Brain pericyte (primary cell): Measurements from ENCODE around the gene CD84.
"Not testable (repeated sequence)": the region's sequence is repeated elsewhere in the genome, so short reads cannot be mapped to it uniquely, and the experiment has no call there.

ENCODE experiments used
- DNase-seq: peaks from one replicate; pipeline ENCODE4 v3.0.0-alpha.2; 2012; ENCODE audit warnings: low read depth, low spot score

The CD84 gene

DNA sequence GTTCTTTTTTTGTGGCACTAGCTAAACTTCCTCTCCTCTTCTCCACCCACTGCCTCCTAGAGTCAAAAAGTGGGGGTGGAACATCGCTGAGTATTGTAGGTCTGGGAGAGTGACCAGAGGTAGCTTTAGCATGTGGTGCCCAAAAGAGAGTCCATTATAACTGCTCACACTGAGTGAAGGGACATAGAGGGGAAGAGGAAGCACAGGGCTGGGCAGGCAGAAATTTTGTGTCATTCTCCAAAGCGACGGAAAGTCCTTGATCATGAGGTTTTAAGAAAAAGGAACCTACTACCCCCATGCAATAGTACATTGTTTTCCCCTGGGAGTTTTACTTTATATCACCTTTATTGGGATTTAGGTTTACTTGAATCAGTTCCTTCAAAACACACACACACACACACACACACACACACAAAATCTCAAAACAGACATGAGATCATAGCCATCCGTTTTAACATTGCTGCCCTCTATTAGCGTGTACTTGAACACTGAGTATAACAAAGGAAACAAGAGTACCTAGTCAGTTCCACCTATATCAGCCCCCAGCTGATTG lies 4.1 kb downstream of the CD84 start:
- DNase-seq = no peak

DNA sequence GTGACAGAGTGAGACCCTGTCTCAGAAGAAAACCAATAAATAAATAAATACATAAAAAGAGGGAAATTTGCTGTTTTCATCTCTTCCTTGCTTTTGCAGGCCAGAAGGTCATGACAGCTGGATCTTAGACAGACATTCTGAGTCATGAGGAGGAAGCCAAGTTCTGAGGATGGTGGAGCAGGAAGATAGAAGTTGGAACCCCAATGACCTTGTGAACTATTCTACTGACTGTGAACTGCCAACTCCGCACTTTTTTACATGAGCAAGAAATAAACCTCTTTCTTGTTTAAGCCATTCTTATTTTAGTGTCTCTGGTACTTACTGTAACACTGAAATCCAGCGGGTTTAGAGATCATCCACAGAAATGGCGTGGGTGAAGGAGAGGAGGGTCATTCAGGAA lies 8.5 kb downstream of the CD84 start:
- DNase-seq = no peak

DNA sequence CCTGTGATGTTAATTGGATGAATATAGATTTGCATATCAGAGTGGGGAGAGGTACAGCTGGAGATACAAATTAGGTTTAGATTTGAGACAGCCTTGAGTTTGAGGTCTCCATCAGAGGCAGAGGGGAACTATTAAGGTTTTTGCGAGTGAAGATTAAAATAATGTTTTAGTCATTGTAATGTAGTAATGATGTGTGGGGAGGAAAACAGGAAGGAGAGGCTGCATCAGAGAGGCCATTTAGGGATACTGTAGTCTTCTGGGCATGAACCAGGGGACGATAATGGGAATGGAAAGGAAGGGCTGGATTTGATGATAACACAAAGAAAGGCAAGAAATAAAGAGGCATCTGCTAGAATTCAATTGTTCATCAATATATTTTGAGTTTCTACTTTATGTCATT lies 9.5 kb downstream of the CD84 start:
- DNase-seq = no peak

DNA sequence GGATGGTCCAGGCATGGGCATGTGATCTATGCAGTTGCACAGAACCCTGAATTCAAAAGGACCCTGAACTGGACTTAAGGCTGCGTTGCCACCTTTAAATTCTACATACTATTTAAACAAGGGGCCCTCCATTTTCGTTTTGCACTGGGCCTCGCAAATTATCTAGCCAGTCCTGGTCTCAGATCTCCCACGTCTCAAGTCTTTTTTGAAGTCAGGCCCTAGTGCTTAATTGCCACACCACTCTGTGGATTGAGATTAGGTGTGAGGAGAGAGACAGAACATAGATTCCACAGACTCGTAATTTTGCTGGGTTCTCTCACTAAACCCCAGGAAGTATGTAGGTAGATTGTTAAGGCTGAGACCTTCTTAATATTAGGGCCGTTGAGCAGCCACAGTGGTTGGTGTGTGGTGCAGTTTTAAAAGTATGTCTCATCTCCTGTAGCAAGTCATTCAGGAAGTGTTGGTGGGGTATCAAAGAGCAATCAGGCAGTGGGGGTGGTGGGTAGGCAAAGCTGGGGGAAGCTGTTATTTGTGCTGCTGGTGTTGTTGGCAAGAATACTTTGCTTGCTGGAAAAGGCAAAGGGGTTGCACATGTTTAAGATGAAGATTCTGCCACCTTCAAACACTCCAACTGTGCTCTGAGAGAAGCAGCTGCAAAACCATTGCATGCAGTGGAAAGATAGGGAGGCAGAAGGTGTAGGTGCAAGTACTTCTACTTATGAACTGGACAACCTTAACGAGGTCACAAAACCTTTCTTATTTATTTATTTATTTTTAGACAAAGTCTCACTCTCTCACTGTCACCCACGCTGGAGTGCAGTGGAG lies 11.2 kb downstream of the CD84 start:
- DNase-seq = no peak

DNA sequence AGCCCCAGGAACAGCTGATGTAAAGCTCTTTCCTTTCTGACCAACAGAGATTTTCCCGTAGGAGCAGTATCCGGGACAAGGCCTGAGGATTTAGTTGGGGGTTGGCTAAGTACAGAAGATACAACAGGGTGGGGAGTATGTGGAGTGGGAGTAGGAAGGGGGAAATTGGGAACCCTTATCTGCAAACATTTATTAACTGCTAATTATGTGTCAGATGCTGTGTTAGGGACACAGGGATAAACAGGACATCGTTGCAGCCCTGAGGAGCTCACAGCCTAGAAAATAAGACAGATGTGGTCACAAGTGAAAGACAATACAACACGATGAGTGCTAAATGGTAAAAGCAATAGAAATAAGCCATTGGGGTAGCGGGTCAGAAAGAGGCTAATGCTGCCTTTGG lies 12.0 kb downstream of the CD84 start:
- DNase-seq = no peak

DNA sequence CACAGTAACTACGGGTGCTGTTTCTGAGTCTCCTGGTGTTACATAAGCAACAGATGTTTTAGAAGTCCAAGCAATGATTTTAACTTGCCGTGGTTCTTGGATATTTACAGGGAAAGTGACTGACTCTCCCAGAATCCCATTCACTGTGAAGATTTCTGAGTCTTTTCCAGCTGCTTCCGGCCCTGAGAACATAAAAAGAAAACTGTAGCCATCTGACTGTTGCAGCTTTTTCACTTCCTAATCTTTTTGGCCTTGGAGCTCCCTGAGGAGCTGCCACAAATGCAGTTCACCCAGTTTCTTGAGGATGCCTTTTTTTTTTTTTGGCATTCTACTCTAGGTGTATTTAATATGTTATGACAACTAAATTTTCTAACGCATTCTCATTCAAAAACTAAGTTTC lies 13.7 kb downstream of the CD84 start:
- no peak for DNase-seq

DNA sequence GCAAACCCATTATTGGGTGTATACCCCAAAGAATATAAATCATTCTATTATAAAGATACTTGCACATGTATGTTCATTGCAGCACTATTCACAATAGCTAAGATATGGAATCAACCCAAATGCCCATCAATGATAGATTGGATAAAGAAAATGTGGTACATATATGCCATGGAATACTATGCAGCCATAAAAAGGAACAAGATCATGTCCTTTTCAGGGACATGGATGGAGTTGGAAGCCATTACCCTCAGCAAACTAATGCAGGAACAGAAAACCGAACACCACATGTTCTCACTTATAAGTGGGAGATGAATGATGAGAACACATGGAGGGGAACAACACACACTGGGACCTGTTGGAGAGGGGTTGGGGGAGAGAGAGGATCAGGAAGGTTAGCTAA lies 16.1 kb downstream of the CD84 start:
- DNase-seq = not testable (repeated sequence)

DNA sequence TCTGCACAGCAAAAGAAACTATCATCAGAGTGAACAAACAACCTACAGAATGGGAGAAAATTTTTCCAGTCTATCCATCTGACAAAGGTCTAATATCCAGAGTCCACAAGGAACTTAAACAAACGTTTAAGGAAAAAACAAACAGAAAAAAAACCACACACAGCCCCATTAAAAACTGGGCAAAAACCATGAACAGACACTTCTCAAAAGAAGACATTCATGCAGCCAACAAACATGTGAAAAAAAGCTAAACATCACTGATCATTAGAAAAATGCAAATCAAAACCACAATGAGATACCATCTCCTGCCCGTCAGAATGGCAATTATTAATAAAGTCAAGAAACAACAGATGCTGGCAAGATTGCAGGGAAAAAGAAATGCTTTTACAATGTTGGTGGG lies 16.6 kb downstream of the CD84 start:
- DNase-seq = not testable (repeated sequence)

DNA sequence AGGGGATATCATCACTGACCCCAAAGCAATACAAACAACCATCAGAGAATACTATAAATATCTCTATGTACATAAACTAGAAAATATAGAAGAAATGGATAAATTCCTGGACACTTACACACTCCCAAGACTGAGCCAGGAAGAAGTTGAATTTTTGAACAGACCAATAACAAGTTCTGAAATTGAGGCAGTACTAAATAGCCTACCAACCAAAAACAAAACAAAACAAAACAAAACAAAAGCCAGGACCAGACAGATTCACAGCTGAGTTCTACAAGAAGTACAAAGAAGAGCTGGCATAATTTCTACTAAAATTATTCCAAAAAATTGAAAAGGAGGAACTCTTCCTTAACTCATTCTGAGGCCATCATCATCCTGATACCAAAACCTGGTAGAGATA lies 18.5 kb downstream of the CD84 start:
- DNase-seq = no peak

DNA sequence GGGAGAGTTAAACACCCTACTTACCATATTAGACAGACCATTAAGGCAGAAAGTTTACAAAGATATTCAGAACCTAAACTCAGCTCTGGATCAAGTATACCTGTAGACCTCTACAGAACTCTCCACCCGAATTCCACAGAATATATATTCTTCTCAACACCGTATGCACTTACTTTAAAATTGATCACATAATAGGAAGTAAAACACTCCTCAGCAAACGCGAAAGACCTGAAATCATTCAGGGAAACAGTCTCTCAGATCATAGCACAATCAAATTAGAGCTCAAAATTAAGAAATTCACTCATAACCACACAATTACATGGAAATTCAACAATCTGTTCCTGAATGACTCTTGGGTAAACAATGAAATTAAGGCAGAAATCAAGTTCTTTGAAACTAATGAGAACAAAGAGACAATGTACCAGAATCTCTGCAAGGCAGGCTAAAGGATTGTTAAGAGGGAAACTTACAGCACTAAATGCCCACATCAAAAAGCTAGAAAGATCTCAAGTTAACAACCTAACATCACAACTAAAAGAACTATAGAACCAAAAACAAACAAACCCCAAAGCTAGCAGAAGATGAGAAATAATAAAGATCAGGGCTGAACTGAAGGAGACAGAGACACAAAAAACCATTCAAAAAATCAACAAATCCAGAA lies 19.1 kb downstream of the CD84 start:
- no peak for DNase-seq

DNA sequence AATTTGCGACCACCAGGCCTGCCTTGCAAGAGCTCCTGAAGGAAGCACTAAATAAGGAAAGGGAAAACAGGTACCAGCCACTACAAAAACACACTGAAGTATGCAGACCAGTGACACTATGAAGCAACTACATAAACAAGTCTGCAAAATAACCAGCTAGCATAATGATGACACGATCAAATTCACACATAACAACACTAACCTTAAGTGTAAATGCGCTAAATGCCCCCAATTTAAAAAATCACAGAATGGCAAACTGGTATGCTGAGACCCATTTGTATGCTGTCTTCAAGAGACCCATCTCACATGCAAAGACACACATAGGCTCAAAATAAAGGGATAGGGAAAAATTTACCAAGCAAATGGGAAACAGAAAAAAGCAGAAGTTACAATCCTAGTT lies 19.9 kb downstream of the CD84 start:
- DNase-seq = not testable (repeated sequence)

DNA sequence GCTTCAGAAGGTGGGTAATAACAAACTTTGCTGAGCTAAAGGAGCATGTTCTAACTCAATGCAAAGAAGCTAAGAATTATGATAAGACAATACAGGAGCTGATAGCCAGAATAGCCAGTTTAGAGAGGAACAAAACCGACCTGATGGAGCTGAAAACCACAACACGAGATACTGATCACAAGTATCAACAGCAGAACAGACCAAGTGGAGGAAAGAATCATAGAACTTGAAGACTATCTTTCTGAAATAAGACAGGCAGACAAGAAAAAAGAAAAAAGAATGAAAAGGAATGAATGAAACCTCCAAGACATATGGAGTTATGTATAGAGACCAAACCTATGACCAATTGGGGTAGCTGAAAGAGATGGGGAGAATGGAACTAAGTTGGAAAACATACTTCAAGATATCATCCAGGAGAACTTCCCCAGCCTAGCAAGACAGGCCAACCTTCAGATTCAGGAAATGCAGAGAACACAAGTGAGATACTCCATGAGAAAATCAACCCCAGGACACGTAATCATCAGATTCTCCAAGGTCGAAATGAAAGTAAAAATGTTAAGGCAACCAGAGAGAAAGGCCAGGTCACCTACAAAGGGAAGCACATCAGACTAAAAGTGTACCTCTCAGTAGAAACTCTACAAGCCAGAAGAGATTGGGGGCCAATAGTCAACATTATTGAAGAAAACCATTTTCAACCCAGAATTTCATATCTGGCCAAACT lies 20.5 kb downstream of the CD84 start:
- DNase-seq = no peak

DNA sequence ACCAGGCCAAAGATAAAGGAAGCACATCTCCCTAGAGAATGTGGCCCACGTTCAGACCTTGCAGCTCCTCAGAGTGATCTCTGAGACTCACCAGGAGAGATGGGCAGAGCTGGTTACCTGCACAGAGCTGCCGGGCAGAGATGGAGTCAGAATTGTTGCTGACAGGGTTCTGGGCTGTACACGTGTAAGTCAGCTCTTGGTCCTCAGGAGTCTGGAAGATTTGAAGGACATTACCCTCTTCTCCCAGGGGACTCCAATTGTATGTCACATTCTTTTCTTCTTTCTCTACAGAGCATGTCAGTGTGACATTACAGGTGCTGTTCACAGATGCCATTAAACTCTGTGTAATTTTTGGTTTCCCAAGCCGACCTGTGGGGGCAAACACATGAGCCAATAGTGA lies 25.5 kb downstream of the CD84 start:
- no peak for DNase-seq

DNA sequence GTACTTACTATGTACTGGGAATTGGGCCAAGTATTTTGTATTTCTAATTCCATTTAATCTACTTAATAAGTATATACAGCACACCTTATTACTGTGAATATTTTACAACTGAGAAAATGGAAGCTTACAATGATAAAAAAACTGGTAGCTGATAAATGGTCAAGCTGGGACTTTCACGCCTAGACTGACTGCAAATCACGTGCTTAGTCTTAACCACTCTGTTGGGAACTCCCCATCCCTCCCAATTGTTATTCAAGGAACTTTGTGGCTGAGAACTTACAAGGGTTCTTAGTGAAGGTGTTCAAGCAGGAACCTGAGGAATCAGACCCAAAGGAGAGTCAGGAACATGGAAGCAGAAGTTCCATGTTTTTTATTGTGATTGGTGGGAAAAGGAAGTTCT lies 26.9 kb downstream of the CD84 start:
- DNase-seq = no peak

DNA sequence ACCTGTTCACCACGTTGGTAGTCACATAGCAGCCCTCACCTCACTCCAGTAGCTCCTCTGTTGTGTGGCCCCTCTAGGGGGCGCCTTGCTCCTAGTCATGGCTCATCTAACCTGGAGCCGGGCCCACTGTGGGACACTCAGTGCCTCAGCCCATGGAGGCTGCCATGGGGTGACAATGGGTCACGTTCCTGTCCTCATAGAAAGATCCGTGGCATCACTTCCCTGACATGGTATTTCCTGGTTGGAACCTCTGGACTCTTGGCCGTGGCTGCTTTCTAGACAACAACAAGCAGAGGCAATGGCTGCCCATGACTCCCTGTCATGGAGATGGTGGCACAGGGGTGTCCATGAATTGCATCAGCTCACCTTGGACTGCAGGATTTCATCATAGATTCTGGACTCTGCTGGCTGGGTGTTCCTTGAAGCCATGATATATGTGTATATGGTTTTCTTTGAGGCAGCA lies 28.7 kb downstream of the CD84 start:
- DNase-seq = no peak

DNA sequence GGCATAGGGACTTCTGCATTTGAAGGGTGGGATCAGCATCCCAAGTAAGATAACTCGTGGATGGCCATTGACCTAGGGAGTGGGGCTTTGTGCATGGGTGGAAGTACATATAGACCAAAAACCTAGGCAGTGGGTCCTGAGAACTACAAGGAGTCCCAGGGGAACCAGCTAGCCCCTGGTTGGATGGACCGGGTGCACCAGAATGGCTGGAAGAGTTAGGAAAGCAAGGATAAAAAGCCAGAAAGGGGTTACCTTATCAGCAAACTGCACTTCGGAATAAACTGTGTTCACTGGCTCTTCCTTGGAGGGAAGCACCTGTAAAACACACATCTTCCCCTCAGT lies 29.7 kb downstream of the CD84 start:
- DNase-seq = no peak

DNA sequence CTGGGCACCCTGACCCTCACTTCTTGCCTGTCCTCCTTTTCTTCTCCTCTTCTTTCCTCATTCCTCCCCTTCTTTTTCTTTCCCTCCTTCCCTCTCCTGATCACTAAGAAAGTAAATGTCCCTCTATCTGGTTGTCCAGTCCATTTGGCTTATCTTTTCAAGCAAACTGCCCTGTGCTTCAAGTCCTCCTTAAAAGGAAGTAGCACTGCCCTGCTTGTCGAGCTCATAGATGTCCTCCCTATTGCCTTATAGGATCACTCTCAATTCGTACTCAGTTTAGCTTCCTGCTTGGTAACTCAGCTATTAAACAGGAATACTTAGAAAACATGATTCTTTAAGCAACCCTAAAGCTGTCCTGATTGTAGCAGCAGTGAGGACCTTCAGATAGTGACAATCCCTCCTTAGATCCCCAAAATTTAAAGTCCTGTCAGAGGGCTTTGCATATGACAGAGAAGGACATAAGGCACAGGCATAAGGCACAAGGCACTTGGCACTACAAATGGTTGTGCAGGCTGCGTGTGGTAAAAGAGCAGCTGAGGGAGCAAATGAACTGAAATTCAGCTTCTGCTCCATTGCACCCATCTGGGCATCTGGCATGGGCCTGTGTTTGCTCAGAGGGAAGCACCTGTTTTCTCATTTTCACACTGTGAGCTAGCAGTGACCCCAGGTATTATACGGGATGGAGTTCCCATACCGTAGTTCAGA lies 30.2 kb downstream of the CD84 start:
- DNase-seq = no peak

DNA sequence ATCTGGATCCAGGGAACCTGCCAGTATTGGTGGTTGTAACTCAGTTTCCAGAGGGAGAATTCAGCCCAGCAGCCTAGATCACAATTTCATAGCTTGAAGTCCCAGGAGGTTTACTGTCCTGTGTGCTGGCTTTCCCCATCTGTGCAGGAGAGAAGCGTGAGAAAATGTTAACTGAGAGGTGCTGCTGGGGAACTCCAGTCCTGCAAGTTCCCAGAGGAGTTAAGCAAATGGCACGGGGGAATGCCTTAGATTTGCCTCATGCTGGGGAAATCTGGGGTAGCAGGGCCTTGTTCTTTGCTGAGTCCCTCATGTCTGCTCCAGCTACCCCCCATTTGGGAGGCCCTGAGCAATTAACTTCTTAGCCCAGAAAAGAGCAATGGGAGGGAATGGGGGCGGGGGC lies 31.1 kb downstream of the CD84 start:
- DNase-seq = no peak

DNA sequence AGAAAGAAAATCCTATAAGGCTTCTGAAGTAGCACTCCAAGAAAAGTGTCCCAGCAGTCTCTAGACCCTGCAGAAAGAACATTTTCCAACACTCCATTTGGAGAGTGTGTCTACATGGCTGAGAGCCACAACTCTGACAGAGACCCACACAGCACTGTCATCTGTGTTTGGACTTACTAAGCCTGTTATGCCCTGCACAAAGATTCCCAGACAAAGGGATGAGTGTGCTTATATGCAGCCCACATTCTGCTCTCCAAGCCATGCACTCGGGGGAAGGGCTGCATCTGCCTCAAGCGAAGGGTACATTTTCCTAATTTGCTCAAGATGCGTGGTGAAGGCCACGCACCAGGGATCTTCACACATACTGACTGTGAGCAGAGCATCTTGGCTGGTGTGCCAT lies 31.9 kb downstream of the CD84 start:
- no peak for DNase-seq

DNA sequence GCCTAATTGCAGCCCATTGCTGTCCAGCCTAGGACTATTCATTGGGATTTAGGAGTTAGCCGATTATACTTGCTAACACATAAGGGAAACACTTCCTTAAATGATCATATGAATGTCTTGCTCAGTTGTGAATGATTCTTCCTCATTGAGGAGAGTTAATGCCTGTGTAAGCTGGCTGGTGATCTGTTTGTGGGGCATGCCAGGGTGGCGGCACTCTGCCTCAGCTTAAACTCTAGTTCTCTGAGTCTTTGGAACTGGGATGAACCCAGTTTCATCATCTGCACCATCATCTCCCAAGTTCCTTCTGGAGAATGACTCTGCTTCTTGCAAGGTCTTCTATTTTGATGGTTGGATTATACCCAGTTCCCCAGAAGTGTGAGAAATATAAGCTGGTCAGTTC lies 32.4 kb downstream of the CD84 start:
- no peak for DNase-seq

DNA sequence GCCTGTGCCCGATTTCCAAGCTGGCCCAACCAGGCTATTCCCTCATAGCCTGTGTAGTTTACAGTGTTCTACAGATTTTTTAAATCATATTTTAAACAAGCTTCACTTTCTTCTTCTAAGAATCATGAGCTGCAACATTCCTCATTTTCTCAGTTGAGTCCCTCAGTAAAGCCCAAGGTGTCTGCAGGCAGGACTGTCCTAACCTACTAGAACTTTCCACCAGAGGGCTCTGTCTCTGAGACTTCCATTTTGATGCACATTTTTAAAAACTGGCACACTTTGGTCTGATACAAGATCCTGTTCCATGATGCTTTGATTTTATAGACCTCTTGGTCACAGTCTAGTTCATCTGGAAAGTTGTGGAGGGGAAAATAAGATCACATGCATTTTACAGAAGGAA lies 34.6 kb downstream of the CD84 start:
- DNase-seq = no peak
